HepG2 (cell line): ENCODE results near the gene NOVA2.

Experiments used
- MZF1 ChIP-seq: sonication (generic); formaldehyde crosslinking; IDR thresholded peaks from 2 replicates; pipeline ENCODE4 v1.8.1; 2023; ENCODE audit warnings: mild to moderate bottlenecking, missing genetic modification reagents, borderline replicate concordance
- PTBP1 ChIP-seq: fragments of 200-400 bp; formaldehyde crosslinking; IDR thresholded peaks from 2 replicates; pipeline ENCODE4 v1.6.1; 2018; ENCODE audit warnings: low read length, low read depth; ENCODE audit not compliant: poor library complexity, severe bottlenecking
- SIN3A ChIP-seq: IDR thresholded peaks from 2 replicates; pipeline ENCODE4 v1.6.1; 2011; ENCODE audit warnings: low read depth, mild to moderate bottlenecking, control low read depth, low read length, borderline replicate concordance
- YY1 ChIP-seq: IDR thresholded peaks from 2 replicates; pipeline ENCODE4 v1.6.1; 2011; ENCODE audit warnings: low read length, low read depth, moderate library complexity, mild to moderate bottlenecking; ENCODE audit not compliant: insufficient read depth, insufficient replicate concordance
- ZFP91 ChIP-seq: sonication (generic); formaldehyde crosslinking; IDR thresholded peaks from 2 replicates; pipeline ENCODE4 v1.9.0; 2022; ENCODE audit warnings: missing genetic modification reagents, mild to moderate bottlenecking, borderline replicate concordance

DNA sequence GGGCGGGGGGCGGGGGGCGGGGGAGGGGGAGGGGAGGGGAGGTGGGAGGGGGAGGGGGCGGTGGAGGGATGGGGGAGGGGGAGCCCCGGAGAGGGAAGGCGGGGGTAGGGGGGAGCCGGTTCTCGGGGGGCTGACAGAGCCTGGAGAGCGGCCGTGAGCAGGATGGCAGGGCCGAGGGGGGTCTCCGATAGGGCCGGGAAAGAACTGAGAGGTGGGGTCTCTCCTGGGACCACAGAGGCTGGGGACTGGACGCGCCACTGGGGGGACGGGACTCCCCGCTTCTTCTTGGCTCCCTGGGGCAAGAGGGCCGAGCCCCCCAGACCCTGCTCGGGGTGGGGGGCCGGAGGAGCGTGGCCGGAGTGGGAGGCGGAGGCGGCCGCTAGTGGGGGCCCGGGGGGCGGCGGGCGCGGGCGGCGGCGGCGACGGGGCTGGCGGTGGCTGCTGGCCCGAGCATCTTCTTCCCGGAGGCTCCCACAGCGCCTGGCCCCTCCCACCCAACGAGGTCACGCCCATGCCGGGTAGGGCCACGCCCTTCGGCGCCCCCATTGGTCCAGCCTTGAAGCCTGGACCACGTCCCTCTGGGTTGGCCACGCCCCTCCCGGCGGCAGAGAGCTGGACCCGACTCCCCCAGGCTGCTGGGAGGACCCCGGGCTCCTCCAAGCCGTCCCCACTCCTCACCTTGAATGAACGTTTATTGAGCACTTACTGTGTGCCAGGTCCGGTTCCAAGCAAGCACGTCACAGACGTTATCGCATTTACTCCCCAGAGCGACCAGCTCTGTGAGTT, at the start of gene NOVA2:
- TF ChIP-seq SIN3A (no peak), ZFP91 (no peak), YY1 (no peak), MZF1 (CRISPR knock-in tag) (no peak), PTBP1 (no peak)
